Gastroesophageal sphincter (tissue), 4 donors: ENCODE measurements around the gene SERPINA9. TPM values are rescaled to one million over a fixed set of nuclear protein-coding genes. Genes with fewer than 3 reads are reported as not detected.
"Not testable (repeated sequence)": the region's sequence is repeated elsewhere in the genome, so short reads cannot be mapped to it uniquely, and the experiment has no call there.

Experiments used
- ATAC-seq: fragments of 150-250 bp; one replicate; pipeline ENCODE4 v1.9.1; 2016; ENCODE audit warnings: mild to moderate bottlenecking, moderate library complexity
- H3K27ac ChIP-seq, 4 donors: fragments of 200-600 bp; sonication (generic) in 3 of 4; 1 replicate in 3 of 4; 2 replicates in 1 of 4; pipeline ENCODE4 v1.5.1; 2016 to 2019
- H3K27me3 ChIP-seq: fragments of 200-600 bp; sonication (generic); one replicate; pipeline ENCODE4 v1.5.1; 2019
- H3K36me3 ChIP-seq, 2 donors: fragments of 200-600 bp; sonication (generic); one replicate each; pipeline ENCODE4 v1.5.1; 2019; ENCODE audit warnings: control low read depth in 1 of 2
- H3K4me1 ChIP-seq, 3 donors: fragments of 200-600 bp; sonication (generic); 1 replicate in 2 of 3; 2 replicates in 1 of 3; pipeline ENCODE4 v1.5.1; 2016 to 2019; ENCODE audit warnings: control low read depth in 2 of 3
- H3K4me3 ChIP-seq, 2 donors: fragments of 200-600 bp; sonication (generic); one replicate each; pipeline ENCODE4 v1.5.1; 2019; ENCODE audit warnings: mild to moderate bottlenecking in 1 of 2, moderate library complexity in 1 of 2
- H3K9me3 ChIP-seq, 3 donors: fragments of 200-600 bp; sonication (generic); one replicate each; pipeline ENCODE4 v1.5.1; 2017 to 2019; ENCODE audit warnings: control low read depth in 2 of 3
- EP300 ChIP-seq: sonication (generic); formaldehyde crosslinking; IDR thresholded peaks from one replicate; pipeline ENCODE4 v1.6.1; 2017; ENCODE audit warnings: antibody characterized with exemption, mild to moderate bottlenecking
- POLR2A ChIP-seq, 2 donors: fragments of 450-650 bp; IDR thresholded peaks; one replicate each; pipeline ENCODE4 v1.6.1; 2017; ENCODE audit warnings: antibody characterized with exemption in 2 of 2, mild to moderate bottlenecking in 2 of 2, moderate library complexity in 1 of 2
- POLR2AphosphoS5 ChIP-seq: sonication (generic); formaldehyde crosslinking; IDR thresholded peaks from one replicate; pipeline ENCODE4 v1.6.1; 2017; ENCODE audit warnings: antibody characterized with exemption
- WGBS, 2 donors: methylation state at CpG; one replicate each; pipeline ENCODE4 v1.1.5; 2018; ENCODE audit warnings: low coverage in 1 of 2; 5-methylcytosine and 5-hydroxymethylcytosine counted together
- total RNA-seq, 4 donors: library from RNA; depleted of rRNA; stranded (reverse); fragments of >200 nt; gene quantifications; one replicate each; pipeline ENCODE4 v1.1.0, GENCODE V29; 2016
- TF ChIP-seq, protein P1 (sequence below), 4 experiments: fragments of 200-600 bp in 2 of 4; fragments of 450-650 bp in 2 of 4; sonication (generic) in 1 of 4; IDR thresholded peaks; one replicate each; pipeline ENCODE4 v1.5.1; 2017 to 2019; ENCODE audit warnings: antibody characterized with exemption in 4 of 4, mild to moderate bottlenecking in 2 of 4, moderate library complexity in 2 of 4

Gene SERPINA9
- total RNA-seq, 4 donors from 2014 or later, result not detected

DNA sequence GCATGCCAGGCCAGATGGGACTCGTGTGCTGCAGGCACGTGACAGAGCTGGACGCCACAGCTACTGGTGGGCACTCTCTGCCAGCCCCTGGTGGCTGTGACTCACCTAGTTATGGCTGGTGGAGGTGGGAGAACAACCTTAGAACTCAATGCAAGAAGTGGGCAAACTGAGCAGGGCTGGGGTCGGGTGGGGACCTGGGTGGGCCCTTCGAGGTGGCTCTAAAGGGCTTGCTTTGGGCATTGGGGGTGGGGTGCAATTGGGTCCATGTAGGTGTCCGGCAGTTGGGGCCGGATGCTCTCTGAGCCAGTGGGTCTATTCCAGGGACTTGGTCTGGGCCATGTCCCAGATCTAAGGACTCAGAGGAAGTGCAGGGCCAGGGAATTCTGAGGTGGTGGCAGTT lies 38.4 kb upstream of the SERPINA9 start:
- H3K4me1 ChIP-seq, result no peaks in the 10 kb centered on the region
- TF ChIP-seq POLR2AphosphoS5, result no peak
- TF ChIP-seq, protein P1, sequence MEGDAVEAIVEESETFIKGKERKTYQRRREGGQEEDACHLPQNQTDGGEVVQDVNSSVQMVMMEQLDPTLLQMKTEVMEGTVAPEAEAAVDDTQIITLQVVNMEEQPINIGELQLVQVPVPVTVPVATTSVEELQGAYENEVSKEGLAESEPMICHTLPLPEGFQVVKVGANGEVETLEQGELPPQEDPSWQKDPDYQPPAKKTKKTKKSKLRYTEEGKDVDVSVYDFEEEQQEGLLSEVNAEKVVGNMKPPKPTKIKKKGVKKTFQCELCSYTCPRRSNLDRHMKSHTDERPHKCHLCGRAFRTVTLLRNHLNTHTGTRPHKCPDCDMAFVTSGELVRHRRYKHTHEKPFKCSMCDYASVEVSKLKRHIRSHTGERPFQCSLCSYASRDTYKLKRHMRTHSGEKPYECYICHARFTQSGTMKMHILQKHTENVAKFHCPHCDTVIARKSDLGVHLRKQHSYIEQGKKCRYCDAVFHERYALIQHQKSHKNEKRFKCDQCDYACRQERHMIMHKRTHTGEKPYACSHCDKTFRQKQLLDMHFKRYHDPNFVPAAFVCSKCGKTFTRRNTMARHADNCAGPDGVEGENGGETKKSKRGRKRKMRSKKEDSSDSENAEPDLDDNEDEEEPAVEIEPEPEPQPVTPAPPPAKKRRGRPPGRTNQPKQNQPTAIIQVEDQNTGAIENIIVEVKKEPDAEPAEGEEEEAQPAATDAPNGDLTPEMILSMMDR (IDR thresholded peaks at IDR 0.05), result no peak
- TF ChIP-seq EP300, result no peak
- TF ChIP-seq POLR2A (IDR thresholded peaks at IDR 0.05), result no peak
- H3K4me3 ChIP-seq, result no peak overlapping the region
- ATAC-seq, result no peak
- H3K27me3 ChIP-seq, result peaks cover 28% of the 10 kb centered on the region
- no peaks in the 10 kb centered on the region for H3K9me3 ChIP-seq
- H3K27ac ChIP-seq, result no peak overlapping the region
- H3K36me3 ChIP-seq, result no peaks in the 10 kb centered on the region
- WGBS, 2 donors, result 93% methylated on average over 4 of the region's 7 CpGs; no CpG with 5 or more reads in 1 of the 2 donors

DNA sequence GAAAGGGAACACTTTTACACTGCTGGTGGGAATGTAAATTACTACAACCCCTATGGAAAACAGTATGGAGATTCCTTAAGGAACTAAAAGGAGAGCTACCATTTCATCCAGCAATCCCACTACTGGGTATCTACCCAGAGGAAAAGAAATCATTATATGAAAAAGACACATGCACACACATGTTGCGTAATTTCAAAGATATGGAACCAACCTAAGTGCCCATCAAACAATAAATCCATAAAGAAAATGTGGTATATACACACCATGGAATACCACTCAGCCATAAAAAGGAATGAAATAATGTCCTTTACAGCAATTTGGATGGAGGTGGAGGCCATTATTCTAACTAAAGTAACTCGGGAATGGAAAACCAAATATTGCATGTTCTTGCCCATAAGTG lies 34.5 kb upstream of the SERPINA9 start:
- ATAC-seq, H3K36me3 ChIP-seq, H3K27ac ChIP-seq, H3K4me1 ChIP-seq, H3K4me3 ChIP-seq, H3K9me3 ChIP-seq: not testable (repeated sequence)
- H3K27me3 ChIP-seq, result peaks cover 15% of the 10 kb centered on the region
- WGBS, 2 donors, result 81 to 85% methylated on average over 2 of the region's 2 CpGs

DNA sequence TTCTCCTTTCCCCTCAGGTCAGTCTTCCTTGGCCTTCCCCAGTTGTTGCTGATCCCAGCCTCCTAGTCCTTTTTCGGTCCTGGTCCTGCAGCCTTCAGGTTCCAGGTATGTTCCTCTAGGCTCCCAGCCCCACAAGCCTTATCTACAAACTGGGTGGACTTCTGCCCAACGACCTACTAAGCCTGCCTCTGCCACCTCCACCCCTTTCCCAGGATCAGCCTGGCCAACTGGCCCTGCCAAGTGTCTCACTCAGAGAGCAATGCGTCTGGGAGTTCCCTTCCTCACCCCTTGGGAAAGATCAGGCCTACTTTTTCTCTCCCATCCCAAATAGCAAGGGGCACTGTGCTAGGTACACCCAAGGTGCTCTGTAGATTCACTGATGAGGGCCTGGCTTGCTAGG lies 33.4 kb upstream of the SERPINA9 start, which contains the start of gene SERPINA12:
TSS of gene SERPINA12 (minus strand) at position 114 of the 400 bp plus-strand sequence. CDS start 11,072 bp downstream, outside the sequence.
- Histone ChIP-seq H3K4me1 (no peaks in the 10 kb centered on the region), H3K36me3 (no peaks in the 10 kb centered on the region), H3K27ac (no peak within 1 kb of the TSS), H3K27me3 (peaks cover 15% of the 10 kb centered on the region), H3K4me3 (no peak within 1 kb of the TSS), H3K9me3 (no peaks in the 10 kb centered on the region)
- WGBS, 2 donors, result 56% methylated on average over 3 of the region's 3 CpGs; no CpG with 5 or more reads in 1 of the 2 donors
- TF ChIP-seq, protein P1 (IDR thresholded peaks at IDR 0.05), result no peak
- TF ChIP-seq POLR2AphosphoS5 (no peak), POLR2A (IDR thresholded peaks at IDR 0.05) (no peak), EP300 (no peak)
- ATAC-seq, result no peak

DNA sequence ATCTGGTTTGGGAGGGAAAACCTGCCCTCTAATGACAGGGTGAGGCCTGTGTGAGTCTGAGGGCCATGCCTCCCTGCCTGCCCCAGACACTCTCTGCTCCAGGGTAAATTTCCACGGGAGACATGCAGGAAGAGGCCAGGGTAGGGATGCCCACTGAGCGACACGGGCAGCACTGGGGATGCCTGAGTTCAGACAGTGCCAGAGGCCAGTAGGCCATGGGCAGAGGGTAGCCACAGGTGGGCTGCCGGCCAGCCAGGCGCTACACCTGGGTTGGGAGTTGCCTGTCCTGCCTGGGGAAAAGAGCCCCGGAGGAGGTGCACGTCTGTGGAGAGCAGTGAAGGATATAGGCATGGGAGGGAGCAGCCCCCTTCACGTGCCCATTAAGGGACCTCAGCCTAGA lies 29.6 kb upstream of the SERPINA9 start:
- ATAC-seq, result no peak
- TF ChIP-seq EP300, result no peak
- TF ChIP-seq, protein P1 (IDR thresholded peaks at IDR 0.05), result no peak
- no peak for TF ChIP-seq POLR2A (IDR thresholded peaks at IDR 0.05)
- no peak for TF ChIP-seq POLR2AphosphoS5
- Histone ChIP-seq H3K4me1 (no peaks in the 10 kb centered on the region), H3K36me3 (no peaks in the 10 kb centered on the region), H3K4me3 (no peak overlapping the region), H3K27ac (no peak overlapping the region), H3K27me3 (peaks cover 24% of the 10 kb centered on the region), H3K9me3 (no peaks in the 10 kb centered on the region)
- WGBS, 2 donors, result 82% methylated on average over 6 of the region's 8 CpGs; no CpG with 5 or more reads in 1 of the 2 donors

DNA sequence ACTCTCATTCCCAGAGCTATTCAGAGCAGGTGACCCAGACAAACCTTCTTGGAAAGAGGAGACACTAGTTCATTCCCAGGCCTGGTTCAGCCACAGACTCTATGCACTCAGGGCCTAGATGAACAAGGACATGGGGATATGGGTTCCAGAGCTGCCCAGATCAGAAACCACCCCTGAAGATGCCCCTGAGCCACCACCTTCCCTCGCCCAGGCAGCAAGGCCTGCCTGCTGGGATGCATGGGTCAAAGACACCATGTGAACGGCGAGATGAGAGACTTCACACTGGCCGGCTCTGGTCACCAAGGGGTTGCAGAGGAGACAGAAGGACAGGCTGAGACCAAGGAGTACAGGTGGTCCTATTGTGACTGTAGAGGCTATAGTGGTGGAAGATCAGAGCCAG lies 29.2 kb upstream of the SERPINA9 start:
- no CpG with 5 or more reads among the region's 4 CpGs for WGBS, 2 donors
- Histone ChIP-seq H3K4me3 (no peak overlapping the region), H3K36me3 (no peaks in the 10 kb centered on the region), H3K27me3 (peaks cover 28% of the 10 kb centered on the region), H3K4me1 (no peaks in the 10 kb centered on the region), H3K9me3 (no peaks in the 10 kb centered on the region), H3K27ac (no peak overlapping the region)
- ATAC-seq, result no peak
- TF ChIP-seq POLR2AphosphoS5 (no peak), POLR2A (IDR thresholded peaks at IDR 0.05) (no peak), EP300 (no peak)
- TF ChIP-seq, protein P1 (IDR thresholded peaks at IDR 0.05), result no peak
